Gastrocnemius medialis (tissue), 4 donors: Measurements from ENCODE around the gene SIDT1.

ENCODE experiments used
- CTCF ChIP-seq, 5 experiments: fragments of 450-650 bp in 3 of 5; fragments of 200-600 bp in 2 of 5; sonication (generic) in 2 of 5; IDR thresholded peaks in 4 of 5; conservative IDR thresholded peaks in 1 of 5; 1 replicate in 4 of 5; 2 replicates in 1 of 5; pipeline ENCODE4 v1.5.1; 2016 to 2019; ENCODE audit warnings: antibody characterized with exemption in 5 of 5, mild to moderate bottlenecking in 3 of 5, moderate library complexity in 3 of 5
- POLR2A ChIP-seq, 2 donors: fragments of 450-650 bp; IDR thresholded peaks; one replicate each; pipeline ENCODE4 v1.6.1; 2017; ENCODE audit warnings: antibody characterized with exemption in 2 of 2, mild to moderate bottlenecking in 2 of 2, moderate library complexity in 2 of 2

GRCh38 chr3:113560271-113560670, 27.9 kb downstream of the SIDT1 start:
- TF ChIP-seq POLR2A (IDR thresholded peaks at IDR 0.05) (no peak), CTCF (IDR thresholded peaks at IDR 0.05 in 4 of 5, conservative IDR thresholded peaks at IDR 0.05 in 1 of 5) (no peak)
